ENCODE measurements around the gene SCO2. TPM values are rescaled to one million over a fixed set of nuclear protein-coding genes. Genes with fewer than 3 reads are reported as not detected.

SCO2 gene
- total and polyA plus RNA-seq, 2 of the 13 experiments (the other 11 are each of a cell fraction or from before 2014, with no cell fraction given): 0.32 to 3.7 TPM

- TF ChIP-seq RFXAP (CRISPR knock-in tag; IDR thresholded peaks at IDR 0.05; ENCODE audit: borderline replicate concordance) (no peak), TAF1 (CRISPR knock-in tag; IDR thresholded peaks at IDR 0.05) (peak; percentile 5; the same call in 1 of the 2 replicates), HES4 (CRISPR knock-in tag; IDR thresholded peaks at IDR 0.05; ENCODE audit: borderline replicate concordance) (0 out of 2 replicates have a peak, but pooled peaks have one; percentile 15), ETV5 (CRISPR knock-in tag; IDR thresholded peaks at IDR 0.05; ENCODE audit: borderline replicate concordance) (0 out of 2 replicates have a peak, but pooled peaks have one; percentile 2), BCL3 (CRISPR knock-in tag; IDR thresholded peaks at IDR 0.05) (no peak), RELA (CRISPR knock-in tag; IDR thresholded peaks at IDR 0.05) (no peak), BRCA1 (CRISPR knock-in tag; IDR thresholded peaks at IDR 0.05) (no peak), ZFP37 (CRISPR knock-in tag; IDR thresholded peaks at IDR 0.05; ENCODE audit: borderline replicate concordance) (0 out of 2 replicates have a peak, but pooled peaks have one; percentile 17), ZNF605 (CRISPR knock-in tag; IDR thresholded peaks at IDR 0.05) (no peak), HNRNPK (IDR thresholded peaks at IDR 0.05; ENCODE audit: low read depth, low read length, poor library complexity, severe bottlenecking) (no peak), DRAP1 (CRISPR knock-in tag; IDR thresholded peaks at IDR 0.05) (no peak), AHR (CRISPR knock-in tag; IDR thresholded peaks at IDR 0.05) (no peak)
Measured at GRCh38 chr22:50487290-50488005, 38.0 kb downstream of the SCO2 start (continued).

Measured in HepG2 (cell line).